GM19238 (cell line): ENCODE results near the gene NTF3.

Experiments
- DNase-seq: peaks from one replicate; pipeline ENCODE4 v3.0.0; 2011; ENCODE audit warnings: low spot score; ENCODE audit not compliant: insufficient read length

The NTF3 gene

GRCh38 chr12:5432011-5432400 lies at the start of gene NTF3:
NTF3 (plus strand) TSS chr12:5432108; CDS start chr12:5432325, 217 bp downstream.
- DNase-seq: no peak

GRCh38 chr12:5384015-5384414 lies 47.9 kb upstream of the NTF3 start:
- DNase-seq: no peak

GRCh38 chr12:5388581-5389535 lies 43.0 kb upstream of the NTF3 start:
- DNase-seq: no peak

- DNase-seq: no peak
Measured at GRCh38 chr12:5390174-5390799, 41.6 kb upstream of the NTF3 start.

- DNase-seq: no peak
Measured at GRCh38 chr12:5391653-5392052, 40.3 kb upstream of the NTF3 start.

- no peak for DNase-seq
Measured at GRCh38 chr12:5392961-5393360, 38.9 kb upstream of the NTF3 start.

- no peak for DNase-seq
Measured at GRCh38 chr12:5395443-5396271, 36.3 kb upstream of the NTF3 start.

GRCh38 chr12:5396541-5396940 lies 35.4 kb upstream of the NTF3 start:
- no peak for DNase-seq

GRCh38 chr12:5399266-5399665 lies 32.6 kb upstream of the NTF3 start:
- DNase-seq: no peak

GRCh38 chr12:5402009-5402935 lies 29.6 kb upstream of the NTF3 start:
- no peak for DNase-seq

- DNase-seq: no peak
Measured at GRCh38 chr12:5403411-5403810, 28.5 kb upstream of the NTF3 start.

GRCh38 chr12:5407034-5407856 lies 24.7 kb upstream of the NTF3 start:
- no peak for DNase-seq

GRCh38 chr12:5409619-5410018 lies 22.3 kb upstream of the NTF3 start:
- no peak for DNase-seq

GRCh38 chr12:5416571-5416970 lies 15.3 kb upstream of the NTF3 start:
- DNase-seq: no peak

- no peak for DNase-seq
Measured at GRCh38 chr12:5417500-5417899, 14.4 kb upstream of the NTF3 start.

- no peak for DNase-seq
Measured at GRCh38 chr12:5428332-5429221, 3.3 kb upstream of the NTF3 start.

GRCh38 chr12:5429741-5430557 lies 2.0 kb upstream of the NTF3 start:
- no peak for DNase-seq
